HepG2 (cell line): Measurements from ENCODE around the gene DDX19B. TPM values are rescaled to one million over a fixed set of nuclear protein-coding genes. Genes with fewer than 3 reads are reported as not detected.

Experiments used
- ADNP ChIP-seq: sonication (generic); formaldehyde crosslinking; IDR thresholded peaks from 2 replicates; pipeline ENCODE4 v1.4.0; 2020; ENCODE audit warnings: missing genetic modification reagents
- ARID3A ChIP-seq: IDR thresholded peaks from 2 replicates; pipeline ENCODE4 v1.6.1; 2012; ENCODE audit warnings: low read depth, low read length, improper control_type of control experiment
- BRD4 ChIP-seq: sonication (generic); formaldehyde crosslinking; IDR thresholded peaks from 2 replicates; pipeline ENCODE4 v1.4.0; 2020; ENCODE audit warnings: missing genetic modification reagents
- ISL2 ChIP-seq: sonication (generic); formaldehyde crosslinking; IDR thresholded peaks from 2 replicates; pipeline ENCODE4 v1.5.0; 2020; ENCODE audit warnings: missing genetic modification reagents
- MEF2D ChIP-seq: sonication (generic); formaldehyde crosslinking; IDR thresholded peaks from 2 replicates; pipeline ENCODE4 v1.5.1; 2020; ENCODE audit warnings: mild to moderate bottlenecking, missing genetic modification reagents
- SNAPC4 ChIP-seq: sonication (generic); formaldehyde crosslinking; IDR thresholded peaks from 2 replicates; pipeline ENCODE4 v1.4.0; 2020; ENCODE audit warnings: mild to moderate bottlenecking, missing genetic modification reagents
- ZSCAN29 ChIP-seq: sonication (generic); formaldehyde crosslinking; conservative IDR thresholded peaks from 2 replicates; pipeline ENCODE4 v1.4.0; 2020; ENCODE audit warnings: mild to moderate bottlenecking, missing genetic modification reagents
- polyA plus RNA-seq, 8 experiments: library from polyadenylated mRNA; depleted of rRNA in 3 of 8; stranded (reverse) in 7 of 8; unstranded in 1 of 8; fragments of >200 nt; fragmentation: Illumina TruSeq in 4 of 8; extraction: Trizol in 4 of 8; gene quantifications; 2 replicates each; pipeline versions ENCODE4 v1.2.1 to v1.2.3, GENCODE V29; 2011 to 2016; ENCODE audit warnings: low read depth in 4 of 8, missing spikeins in 1 of 8, mixed read lengths in 1 of 8; ENCODE audit not compliant: insufficient read depth in 1 of 8
- total RNA-seq, 5 experiments: library from RNA; depleted of rRNA; stranded (reverse); fragments of >200 nt; fragmentation: Illumina TruSeq; extraction: Trizol; gene quantifications; 2 replicates each; pipeline ENCODE4 v1.2.3, GENCODE V29; 2016; ENCODE audit warnings: low read depth in 1 of 5
- TF ChIP-seq, protein P1 (sequence below): sonication (generic); formaldehyde crosslinking; IDR thresholded peaks from 2 replicates; pipeline ENCODE4 v1.4.0; 2020; ENCODE audit warnings: missing genetic modification reagents, borderline replicate concordance
- TF ChIP-seq, protein P2 (sequence below): sonication (generic); formaldehyde crosslinking; IDR thresholded peaks from 2 replicates; pipeline ENCODE4 v1.4.0; 2020; ENCODE audit warnings: missing genetic modification reagents
- TF ChIP-seq, protein P3 (sequence below): sonication (generic); formaldehyde crosslinking; IDR thresholded peaks from 2 replicates; pipeline ENCODE4 v1.4.0; 2020; ENCODE audit warnings: missing genetic modification reagents

The DDX19B gene
- total and polyA plus RNA-seq, 2 of the 13 experiments (the other 11 are each of a cell fraction or from before 2014, with no cell fraction given), result 36.2 to 40.0 TPM

GRCh38 chr16:70298988-70299938, at the start of gene DDX19B (continued):
- peak; percentile 97 for TF ChIP-seq SNAPC4 (CRISPR knock-in tag)
- TF ChIP-seq, protein P1, sequence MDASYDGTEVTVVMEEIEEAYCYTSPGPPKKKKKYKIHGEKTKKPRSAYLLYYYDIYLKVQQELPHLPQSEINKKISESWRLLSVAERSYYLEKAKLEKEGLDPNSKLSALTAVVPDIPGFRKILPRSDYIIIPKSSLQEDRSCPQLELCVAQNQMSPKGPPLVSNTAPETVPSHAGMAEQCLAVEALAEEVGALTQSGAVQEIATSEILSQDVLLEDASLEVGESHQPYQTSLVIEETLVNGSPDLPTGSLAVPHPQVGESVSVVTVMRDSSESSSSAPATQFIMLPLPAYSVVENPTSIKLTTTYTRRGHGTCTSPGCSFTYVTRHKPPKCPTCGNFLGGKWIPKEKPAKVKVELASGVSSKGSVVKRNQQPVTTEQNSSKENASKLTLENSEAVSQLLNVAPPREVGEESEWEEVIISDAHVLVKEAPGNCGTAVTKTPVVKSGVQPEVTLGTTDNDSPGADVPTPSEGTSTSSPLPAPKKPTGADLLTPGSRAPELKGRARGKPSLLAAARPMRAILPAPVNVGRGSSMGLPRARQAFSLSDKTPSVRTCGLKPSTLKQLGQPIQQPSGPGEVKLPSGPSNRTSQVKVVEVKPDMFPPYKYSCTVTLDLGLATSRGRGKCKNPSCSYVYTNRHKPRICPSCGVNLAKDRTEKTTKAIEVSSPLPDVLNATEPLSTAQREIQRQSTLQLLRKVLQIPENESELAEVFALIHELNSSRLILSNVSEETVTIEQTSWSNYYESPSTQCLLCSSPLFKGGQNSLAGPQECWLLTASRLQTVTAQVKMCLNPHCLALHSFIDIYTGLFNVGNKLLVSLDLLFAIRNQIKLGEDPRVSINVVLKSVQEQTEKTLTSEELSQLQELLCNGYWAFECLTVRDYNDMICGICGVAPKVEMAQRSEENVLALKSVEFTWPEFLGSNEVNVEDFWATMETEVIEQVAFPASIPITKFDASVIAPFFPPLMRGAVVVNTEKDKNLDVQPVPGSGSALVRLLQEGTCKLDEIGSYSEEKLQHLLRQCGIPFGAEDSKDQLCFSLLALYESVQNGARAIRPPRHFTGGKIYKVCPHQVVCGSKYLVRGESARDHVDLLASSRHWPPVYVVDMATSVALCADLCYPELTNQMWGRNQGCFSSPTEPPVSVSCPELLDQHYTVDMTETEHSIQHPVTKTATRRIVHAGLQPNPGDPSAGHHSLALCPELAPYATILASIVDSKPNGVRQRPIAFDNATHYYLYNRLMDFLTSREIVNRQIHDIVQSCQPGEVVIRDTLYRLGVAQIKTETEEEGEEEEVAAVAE, result peak; percentile 86
- TF ChIP-seq, protein P2, sequence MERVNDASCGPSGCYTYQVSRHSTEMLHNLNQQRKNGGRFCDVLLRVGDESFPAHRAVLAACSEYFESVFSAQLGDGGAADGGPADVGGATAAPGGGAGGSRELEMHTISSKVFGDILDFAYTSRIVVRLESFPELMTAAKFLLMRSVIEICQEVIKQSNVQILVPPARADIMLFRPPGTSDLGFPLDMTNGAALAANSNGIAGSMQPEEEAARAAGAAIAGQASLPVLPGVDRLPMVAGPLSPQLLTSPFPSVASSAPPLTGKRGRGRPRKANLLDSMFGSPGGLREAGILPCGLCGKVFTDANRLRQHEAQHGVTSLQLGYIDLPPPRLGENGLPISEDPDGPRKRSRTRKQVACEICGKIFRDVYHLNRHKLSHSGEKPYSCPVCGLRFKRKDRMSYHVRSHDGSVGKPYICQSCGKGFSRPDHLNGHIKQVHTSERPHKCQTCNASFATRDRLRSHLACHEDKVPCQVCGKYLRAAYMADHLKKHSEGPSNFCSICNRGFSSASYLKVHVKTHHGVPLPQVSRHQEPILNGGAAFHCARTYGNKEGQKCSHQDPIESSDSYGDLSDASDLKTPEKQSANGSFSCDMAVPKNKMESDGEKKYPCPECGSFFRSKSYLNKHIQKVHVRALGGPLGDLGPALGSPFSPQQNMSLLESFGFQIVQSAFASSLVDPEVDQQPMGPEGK (CRISPR knock-in tag), result peak; percentile 66; the same call in 1 of the 2 replicates
- TF ChIP-seq MEF2D, result peak; percentile 83
- TF ChIP-seq ISL2, result peak; percentile 28; the same call in 1 of the 2 replicates
- no peak for TF ChIP-seq ARID3A
- TF ChIP-seq ZSCAN29 (CRISPR knock-in tag), result peak; percentile 82
- no peak for TF ChIP-seq ADNP (CRISPR knock-in tag)
- peak; percentile 63 for TF ChIP-seq BRD4
- TF ChIP-seq, protein P3, sequence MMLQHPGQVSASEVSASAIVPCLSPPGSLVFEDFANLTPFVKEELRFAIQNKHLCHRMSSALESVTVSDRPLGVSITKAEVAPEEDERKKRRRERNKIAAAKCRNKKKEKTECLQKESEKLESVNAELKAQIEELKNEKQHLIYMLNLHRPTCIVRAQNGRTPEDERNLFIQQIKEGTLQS (CRISPR knock-in tag), result peak; percentile 37
